Measurements from ENCODE around the gene FOXP1. TPM values are rescaled to one million over a fixed set of nuclear protein-coding genes. Genes with fewer than 3 reads are reported as not detected.

The FOXP1 gene
- total and polyA plus RNA-seq, 8 donors: 95.1 to 143 (median 123) TPM

DNA sequence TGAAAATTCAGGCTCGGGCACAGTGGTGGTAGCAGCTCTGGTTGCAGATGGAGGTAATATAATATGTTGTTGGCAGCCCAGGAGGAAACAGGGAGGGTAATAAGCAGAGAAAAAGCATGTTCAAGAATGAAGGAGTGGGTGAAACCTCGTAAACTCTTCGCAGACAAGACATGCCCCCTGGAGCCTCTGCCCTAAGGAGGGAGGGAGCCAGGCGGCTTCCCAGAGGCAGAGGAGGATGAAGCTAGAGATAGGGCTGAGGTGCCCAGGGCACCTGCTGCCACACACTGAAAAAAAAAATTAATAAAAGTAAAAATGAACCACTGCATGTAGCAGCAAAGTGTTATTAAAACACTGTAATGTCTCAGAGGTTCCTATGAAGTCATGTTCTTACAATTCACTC lies 137.3 kb downstream of the FOXP1 start:
- Histone ChIP-seq H3K27ac (peak overlapping the region in 1 of 2 donors; percentile 90), H3K36me3 (no peaks in the 10 kb centered on the region), H3K9me3 (no peaks in the 10 kb centered on the region), H3K4me1 (peaks cover 6 to 81% of the 10 kb centered on the region in 2 donors), H3K27me3 (no peaks in the 10 kb centered on the region), H3K4me3 (no peak overlapping the region)
- no peak for ATAC-seq
- intact Hi-C loops (cut with DNase I): no loop called here
- no peak for DNase-seq
- TF ChIP-seq, protein P1, sequence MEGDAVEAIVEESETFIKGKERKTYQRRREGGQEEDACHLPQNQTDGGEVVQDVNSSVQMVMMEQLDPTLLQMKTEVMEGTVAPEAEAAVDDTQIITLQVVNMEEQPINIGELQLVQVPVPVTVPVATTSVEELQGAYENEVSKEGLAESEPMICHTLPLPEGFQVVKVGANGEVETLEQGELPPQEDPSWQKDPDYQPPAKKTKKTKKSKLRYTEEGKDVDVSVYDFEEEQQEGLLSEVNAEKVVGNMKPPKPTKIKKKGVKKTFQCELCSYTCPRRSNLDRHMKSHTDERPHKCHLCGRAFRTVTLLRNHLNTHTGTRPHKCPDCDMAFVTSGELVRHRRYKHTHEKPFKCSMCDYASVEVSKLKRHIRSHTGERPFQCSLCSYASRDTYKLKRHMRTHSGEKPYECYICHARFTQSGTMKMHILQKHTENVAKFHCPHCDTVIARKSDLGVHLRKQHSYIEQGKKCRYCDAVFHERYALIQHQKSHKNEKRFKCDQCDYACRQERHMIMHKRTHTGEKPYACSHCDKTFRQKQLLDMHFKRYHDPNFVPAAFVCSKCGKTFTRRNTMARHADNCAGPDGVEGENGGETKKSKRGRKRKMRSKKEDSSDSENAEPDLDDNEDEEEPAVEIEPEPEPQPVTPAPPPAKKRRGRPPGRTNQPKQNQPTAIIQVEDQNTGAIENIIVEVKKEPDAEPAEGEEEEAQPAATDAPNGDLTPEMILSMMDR (IDR thresholded peaks at IDR 0.05): no peak

DNA sequence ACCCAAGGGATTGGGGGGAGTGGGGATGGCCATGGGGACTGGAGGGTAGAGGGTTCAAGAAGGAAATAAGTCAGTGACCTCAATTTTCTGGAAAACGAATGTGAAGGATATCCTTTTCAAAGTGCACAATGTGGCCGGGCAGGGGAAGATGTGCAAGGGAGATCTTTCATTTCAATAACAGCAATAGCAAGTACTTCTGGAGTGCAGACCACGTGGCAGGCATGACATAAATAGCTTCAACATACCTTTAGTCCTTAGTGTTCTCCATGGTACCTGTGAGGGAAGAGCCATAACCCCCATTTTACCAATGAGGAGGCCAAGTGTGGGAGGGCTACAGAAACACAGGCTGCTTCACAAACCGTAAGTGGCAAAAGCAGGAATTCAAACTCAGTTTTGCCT lies 138.7 kb downstream of the FOXP1 start:
- Histone ChIP-seq H3K27ac (peak overlapping the region; percentile 27 to 90), H3K4me3 (no peak overlapping the region), H3K27me3 (no peaks in the 10 kb centered on the region), H3K9me3 (no peaks in the 10 kb centered on the region), H3K36me3 (no peaks in the 10 kb centered on the region), H3K4me1 (peaks cover 10 to 83% of the 10 kb centered on the region in 2 donors)
- intact Hi-C loops (cut with DNase I): no loop called here
- ATAC-seq: no peak
- TF ChIP-seq, protein P1 (IDR thresholded peaks at IDR 0.05): no peak
- no peak for DNase-seq

DNA sequence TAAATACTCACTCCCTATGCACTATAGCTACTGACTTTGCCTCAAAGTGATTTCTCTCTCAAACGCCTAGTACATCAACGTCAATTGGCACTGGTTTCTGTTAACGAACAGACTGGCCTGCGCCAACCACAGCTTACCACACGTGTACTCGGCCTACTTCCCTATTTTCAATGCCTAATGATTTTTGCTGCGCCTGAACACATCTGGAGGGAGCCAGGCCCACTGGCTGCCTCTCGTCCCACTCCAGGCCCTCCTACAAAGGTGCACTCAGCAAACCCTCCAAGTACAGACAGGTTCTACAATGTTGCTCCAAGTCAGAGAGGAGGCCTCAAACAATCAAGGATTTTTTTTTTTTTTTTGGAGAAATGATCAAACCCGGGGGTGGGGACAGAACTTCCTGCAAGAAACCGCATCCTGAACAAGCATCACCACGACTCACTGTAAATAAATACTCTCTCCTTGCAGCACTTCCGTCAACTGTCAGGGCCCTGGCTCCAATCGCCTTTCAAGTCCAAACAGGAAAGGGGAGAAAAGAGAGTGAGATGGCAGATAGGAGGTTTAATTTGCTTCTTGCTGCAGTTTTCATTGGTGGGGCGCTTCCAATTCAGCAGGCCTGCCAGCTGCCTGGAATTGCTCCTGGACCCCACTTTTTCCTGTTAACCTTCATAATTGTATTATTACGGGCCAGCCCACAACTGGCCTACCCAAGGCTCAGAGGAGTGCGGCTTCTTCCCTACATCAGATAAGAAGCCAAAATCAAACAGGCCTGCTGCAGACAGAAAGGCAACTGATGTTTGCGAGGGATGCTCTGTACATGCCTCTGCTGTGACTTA lies 139.3 kb downstream of the FOXP1 start:
- Histone ChIP-seq H3K4me3 (no peak overlapping the region), H3K27ac (peak overlapping the region; percentile 63 to 90), H3K9me3 (no peaks in the 10 kb centered on the region), H3K4me1 (peaks cover 10 to 86% of the 10 kb centered on the region in 2 donors), H3K36me3 (no peaks in the 10 kb centered on the region), H3K27me3 (no peaks in the 10 kb centered on the region)
- TF ChIP-seq, protein P1 (IDR thresholded peaks at IDR 0.05): no peak
- ATAC-seq (peak; percentile 68), DNase-seq (peak in 3 of 4 donors; percentile 47 to 81 (median 69))
- intact Hi-C loops (cut with DNase I): no loop called here

DNA sequence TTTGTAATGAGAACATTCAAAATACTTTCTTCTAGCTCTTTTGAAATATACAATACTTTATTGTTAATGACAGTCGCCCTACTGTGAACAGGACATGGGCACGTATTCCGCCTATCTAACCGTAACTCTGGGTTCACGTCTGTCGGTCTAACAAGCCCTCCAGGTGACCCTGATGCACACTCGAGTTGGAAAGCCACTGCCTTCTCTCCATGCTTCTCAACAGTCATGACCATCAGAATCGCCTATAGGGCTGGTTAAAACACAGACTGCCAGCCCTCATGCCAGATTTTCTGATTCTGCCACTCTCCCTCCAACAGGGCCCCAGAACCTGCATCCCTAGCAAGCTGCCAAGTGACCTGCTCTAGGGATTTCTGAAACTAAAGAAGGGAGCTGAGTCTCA lies 140.2 kb downstream of the FOXP1 start:
- ATAC-seq (no peak), DNase-seq (no peak)
- TF ChIP-seq, protein P1 (IDR thresholded peaks at IDR 0.05): no peak
- H3K9me3 ChIP-seq: no peaks in the 10 kb centered on the region
- peak overlapping the region; percentile 63 to 90 for H3K27ac ChIP-seq
- H3K4me3 ChIP-seq: no peak overlapping the region
- intact Hi-C loops (cut with DNase I): no loop called here
- no peaks in the 10 kb centered on the region for H3K36me3 ChIP-seq
- peaks cover 10 to 87% of the 10 kb centered on the region in 2 donors for H3K4me1 ChIP-seq
- no peaks in the 10 kb centered on the region for H3K27me3 ChIP-seq

DNA sequence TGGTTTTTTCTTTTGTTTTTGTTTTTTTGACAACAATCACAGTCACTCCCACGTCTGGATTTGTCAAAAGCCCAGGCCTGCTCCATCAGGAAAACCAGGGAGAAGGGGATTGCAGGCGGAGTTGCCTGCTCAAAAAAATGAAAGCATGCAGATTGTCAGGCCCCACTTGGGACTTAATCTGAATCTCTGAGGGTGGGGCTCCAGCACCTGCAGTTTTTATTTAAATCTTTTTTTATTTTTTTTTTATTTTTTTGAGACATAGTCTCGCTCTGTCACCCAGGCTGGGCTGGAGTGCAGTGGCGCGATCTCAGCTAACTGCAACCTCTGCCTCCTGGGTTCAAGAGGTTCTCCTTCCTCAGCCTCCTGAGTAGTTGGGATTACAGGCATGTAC lies 140.9 kb downstream of the FOXP1 start:
- H3K4me1 ChIP-seq: peaks cover 10 to 80% of the 10 kb centered on the region in 2 donors
- no peak for ATAC-seq
- no peaks in the 10 kb centered on the region for H3K36me3 ChIP-seq
- intact Hi-C loops (cut with DNase I): no loop called here
- peak overlapping the region in 1 of 2 donors; percentile 90 for H3K27ac ChIP-seq
- TF ChIP-seq, protein P1 (IDR thresholded peaks at IDR 0.05): no peak
- no peaks in the 10 kb centered on the region for H3K9me3 ChIP-seq
- no peak for DNase-seq
- H3K27me3 ChIP-seq: no peaks in the 10 kb centered on the region
- H3K4me3 ChIP-seq: no peak overlapping the region
